NCI-H1048 (cell line): Measurements from ENCODE around the gene C6orf58.
"Not testable (repeated sequence)": the region's sequence is repeated elsewhere in the genome, so short reads cannot be mapped to it uniquely, and the experiment has no call there.

Source experiments
- DNase-seq: peaks from one replicate; lab custom pipeline; 2025; lab: John Stamatoyannopoulos, UW

C6orf58 gene

DNA sequence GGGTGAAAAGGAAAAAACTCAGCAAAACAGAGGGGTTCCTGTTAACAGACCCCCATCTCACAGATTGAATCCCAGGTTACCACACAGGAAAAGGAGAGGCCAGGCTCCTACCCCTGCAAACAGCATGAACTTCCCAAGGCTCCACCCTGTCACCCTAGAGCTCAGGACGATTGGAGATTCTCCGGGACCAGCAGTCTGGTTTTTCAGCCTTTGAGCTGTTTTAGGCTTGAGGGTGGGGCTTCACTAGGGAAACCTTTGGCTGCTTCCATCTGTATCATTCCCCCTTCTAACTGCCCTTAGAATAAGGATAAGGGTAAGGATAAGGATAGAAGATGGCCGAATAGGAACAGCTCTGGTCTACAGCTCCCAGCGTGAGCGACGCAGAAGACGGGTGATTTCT is 16.0 kb downstream of the C6orf58 start:
- no peak for DNase-seq

DNA sequence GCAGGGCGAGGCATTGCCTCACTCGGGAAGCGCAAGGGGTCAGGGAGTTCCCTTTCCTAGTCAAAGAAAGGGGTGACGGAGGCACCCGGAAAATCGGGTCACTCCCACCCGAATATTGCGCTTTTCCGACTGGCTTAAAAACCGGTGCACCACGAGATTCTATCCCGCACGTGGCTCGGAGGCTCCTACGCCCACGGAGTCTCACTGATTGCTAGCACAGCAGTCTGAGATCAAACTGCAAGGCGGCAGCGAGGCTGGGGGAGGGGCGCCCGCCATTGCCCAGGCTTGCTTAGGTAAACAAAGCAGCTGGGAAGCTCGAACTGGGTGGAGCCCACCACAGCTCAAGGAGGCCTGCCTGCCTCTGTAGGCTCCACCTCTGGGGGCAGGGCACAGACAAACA is 16.5 kb downstream of the C6orf58 start:
- not testable (repeated sequence) for DNase-seq

DNA sequence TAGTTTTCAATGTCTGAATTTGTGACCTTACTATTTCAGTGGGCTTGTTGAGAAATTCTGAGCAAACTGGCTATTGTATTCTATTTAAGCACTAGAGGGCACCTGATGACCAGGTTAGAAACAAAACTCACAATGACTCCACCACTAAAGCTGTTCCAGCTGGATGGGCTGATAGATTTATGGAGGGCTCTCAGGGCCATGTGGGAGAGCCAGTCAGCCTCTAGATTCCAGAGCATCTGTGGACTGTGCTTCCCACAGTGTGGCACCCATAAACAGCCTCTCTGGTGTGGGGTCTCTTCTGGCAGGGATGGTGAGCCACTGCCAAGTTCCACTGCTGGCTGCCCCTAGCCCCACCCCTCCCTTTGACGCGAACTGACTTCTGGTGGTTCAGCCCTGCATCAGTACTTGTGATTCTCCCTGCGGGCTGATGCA is 29.2 kb downstream of the C6orf58 start:
- DNase-seq: no peak

DNA sequence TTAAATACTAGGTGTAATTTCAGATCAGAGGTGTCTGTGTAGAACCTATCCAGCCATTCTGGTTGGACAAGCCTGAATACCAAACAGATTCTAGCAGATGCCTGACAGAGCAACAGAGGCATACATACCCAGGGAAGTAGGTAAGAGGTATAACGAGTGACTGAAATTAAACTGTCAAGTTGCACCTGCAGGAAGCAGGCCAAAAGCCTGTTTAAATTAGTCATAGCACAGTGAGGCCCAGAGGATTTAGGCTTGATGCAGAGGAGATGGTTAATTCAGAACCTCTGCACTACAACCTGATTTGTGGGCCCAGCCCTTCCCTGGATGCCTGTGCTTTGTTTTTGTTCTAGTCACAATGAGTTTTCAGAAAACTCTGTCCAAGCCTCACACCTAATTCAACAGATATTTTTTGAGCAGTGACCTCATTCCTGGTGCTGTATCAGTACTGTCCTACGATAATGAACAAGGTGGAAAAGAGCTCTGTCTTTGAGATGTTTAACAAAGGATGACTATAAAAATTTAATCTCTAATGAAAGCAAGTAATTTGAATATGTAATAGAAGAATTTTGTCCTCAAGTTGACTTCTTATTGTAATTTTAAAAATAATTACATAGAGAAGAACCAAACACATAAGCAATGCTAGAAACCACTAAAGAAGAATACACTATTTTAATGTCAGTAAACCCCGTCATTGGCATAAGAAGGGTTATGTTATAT is 31.7 kb downstream of the C6orf58 start:
- no peak for DNase-seq

DNA sequence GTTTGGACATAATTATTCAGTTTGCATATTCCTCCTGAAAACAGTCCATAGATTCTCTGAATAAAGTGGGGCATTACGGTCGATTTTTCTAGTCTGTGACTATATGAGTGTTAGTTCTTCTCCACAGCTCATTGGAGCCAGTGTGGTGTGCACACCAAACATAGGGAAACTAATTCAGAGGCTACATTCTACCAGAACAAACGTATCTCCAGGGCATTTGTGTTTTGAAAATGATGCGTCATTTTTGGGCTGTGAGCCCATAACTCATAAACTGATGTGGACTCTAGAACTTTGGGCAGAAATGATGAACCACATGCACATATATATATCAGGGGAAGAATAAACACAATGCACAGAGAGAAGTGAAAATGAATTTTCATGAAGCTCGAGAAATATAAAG is 41.8 kb downstream of the C6orf58 start:
- no peak for DNase-seq

DNA sequence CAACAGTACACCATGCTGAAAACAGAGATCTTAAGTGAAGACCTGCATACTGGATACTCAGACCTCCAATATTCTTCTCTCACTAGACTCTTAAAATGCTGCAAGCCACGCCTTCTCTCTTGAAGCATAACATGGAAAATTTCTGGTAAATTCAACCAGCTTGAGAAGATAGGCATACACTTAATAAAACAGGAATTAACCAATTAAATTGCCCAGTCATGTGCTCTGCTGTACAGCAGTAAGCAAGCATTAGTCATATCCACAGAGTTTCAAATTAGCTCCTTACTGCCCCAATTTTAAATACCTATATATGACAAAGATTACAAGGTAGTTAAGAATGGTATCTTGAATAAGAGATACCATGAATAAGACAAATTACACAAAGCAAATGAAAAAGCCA is 53.8 kb downstream of the C6orf58 start:
- no peak for DNase-seq

DNA sequence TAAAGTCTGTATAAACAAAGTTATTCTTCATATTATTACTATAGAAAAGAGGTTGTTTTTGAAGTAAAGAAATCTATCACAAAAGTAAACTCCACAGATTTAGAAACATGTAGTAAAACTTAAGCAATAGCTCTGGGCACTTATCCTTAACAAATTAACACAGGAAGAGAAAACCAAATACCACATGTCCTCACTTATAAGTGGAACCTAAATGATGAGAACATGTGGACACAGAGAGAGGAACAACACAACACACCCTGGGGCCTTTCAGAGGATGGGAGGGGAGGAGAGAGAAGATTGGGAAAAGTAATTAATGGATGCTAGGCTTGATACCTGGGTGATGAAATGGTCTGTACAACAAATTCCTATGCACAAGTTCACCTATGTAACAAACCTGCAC is 57.2 kb downstream of the C6orf58 start:
- no peak for DNase-seq

DNA sequence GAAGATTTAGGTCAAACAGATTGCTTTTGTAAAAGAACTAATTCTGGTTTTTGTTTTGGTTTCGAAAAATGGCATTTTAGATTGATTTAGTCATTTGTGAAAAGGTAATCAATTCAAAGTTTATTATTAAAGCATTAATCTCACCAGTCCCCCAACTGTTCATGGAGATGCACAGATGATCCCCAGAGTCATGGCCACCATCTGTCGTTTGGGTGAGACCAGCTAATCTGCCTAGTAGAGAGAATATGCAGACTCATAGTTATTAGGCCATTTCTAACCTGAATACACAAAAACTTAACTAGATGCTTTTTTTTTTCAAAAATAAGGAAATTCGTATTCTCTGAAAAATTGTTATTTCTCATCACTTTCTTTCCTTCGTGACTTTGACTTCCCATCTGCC is 58.1 kb downstream of the C6orf58 start:
- no peak for DNase-seq

DNA sequence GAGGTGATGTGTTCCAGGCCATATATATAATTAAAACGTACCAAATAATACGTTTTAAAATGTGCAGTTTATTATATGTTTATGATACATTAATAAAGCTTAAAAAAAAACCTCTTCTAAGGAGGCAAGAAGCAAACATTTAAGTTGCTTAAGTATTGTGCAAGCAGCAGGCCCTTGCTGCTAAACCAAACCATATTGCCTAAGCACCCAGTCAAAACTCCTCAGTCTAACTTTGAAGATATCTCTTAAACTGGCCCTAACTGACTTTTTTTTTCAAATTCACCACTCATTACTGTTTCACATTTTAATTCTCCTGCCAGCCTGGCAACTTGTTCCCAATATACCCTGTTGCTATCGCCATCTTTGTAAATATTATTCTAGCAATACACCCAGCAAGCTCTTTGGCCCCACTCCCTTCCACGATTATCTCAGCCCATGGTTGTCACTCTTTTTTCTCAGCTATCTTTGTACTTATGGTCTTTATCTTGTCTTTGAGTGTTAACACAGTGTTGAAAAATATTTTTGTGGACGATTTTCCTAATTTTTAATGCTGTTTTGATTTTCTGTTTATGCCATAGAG is 60.9 kb downstream of the C6orf58 start:
- DNase-seq: no peak
